ENCODE data around the gene AP4B1.
"Not testable (repeated sequence)": the region's sequence is repeated elsewhere in the genome, so short reads cannot be mapped to it uniquely, and the experiment has no call there.

AP4B1 gene

DNA sequence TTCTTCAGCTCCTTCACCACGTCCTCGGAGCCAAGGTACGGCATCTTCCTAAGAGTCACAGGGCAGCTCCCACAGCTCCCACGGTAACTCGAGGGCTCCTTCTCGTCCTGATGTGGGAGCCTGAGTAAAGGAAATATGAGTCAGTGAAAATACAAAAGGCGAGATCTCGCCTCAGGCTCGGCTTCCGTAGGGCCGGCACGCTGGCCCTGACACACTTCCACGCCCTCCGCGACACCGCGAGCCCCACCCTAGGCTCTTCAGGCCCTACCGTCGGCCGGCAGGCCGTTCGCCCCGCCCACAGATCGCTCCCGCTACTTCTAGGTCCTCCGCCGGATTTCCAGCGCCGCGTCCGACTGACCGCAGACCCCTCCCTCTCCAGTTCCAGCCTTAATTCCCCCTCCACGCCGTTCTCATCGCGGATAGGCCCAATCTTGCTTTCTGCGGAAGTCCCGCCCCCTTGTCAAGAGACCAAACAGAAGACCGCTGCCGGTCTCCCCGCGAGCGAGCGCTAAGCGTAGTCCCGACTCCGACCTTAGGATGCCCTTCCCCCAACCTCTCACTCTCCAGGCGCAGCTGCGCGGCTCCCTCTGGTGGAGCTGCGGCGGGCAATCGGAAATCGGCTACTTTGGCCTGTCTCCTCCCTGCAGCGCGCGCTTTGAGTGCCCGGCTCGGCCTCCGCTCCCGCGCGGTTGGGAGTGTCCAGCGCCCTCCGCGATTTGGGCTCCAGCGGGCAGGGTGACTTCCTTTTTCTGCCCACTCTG lies at the start of gene AP4B1, which contains the start of gene DCLRE1B:
TSS of gene AP4B1 (minus strand) at position 126 of the 761 bp plus-strand sequence. CDS start at position 44, 82 bp downstream.
TSS of gene DCLRE1B (plus strand) at position 653 of the 761 bp plus-strand sequence. CDS start 261 bp downstream, outside the sequence.
- peak; percentile 99 for DNase-seq

DNA sequence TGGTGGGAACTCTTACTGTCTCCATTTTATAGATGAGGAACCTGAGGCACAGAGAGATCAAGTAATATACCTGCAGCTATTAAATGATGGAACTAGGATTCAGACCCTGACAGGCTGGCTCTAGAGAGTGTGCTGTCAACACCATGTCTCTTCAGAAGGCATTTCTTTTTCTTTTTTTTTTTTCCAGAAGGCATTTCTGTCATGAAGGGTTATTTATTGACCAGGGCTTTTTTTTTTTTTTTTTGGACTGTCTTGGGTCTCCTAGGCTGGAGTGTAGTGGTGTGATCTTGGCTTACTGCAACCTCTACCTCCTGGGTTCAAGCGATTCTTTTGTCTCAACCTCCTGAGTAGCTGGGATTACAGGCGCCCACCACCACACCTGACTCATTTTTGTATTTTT lies 47.1 kb upstream of the AP4B1 start:
- no peak for DNase-seq

DNA sequence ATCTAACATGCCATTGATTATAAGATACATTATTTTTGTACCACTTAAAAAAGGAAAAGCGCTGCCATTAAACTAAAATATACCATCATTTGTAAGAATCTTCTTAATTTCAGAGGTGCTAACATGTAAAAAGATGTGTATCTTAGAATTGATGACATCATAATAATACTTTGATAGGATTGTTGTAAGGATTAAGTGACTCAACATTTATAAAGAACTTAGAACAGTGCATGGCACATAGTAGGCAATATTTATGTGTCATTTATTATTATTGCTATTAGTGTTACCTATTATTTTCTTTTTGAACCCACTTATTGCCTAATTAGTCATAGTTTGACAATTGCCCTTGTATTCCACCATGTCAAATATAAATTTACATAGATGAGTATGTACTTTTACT lies 46.3 kb upstream of the AP4B1 start:
- DNase-seq = no peak

DNA sequence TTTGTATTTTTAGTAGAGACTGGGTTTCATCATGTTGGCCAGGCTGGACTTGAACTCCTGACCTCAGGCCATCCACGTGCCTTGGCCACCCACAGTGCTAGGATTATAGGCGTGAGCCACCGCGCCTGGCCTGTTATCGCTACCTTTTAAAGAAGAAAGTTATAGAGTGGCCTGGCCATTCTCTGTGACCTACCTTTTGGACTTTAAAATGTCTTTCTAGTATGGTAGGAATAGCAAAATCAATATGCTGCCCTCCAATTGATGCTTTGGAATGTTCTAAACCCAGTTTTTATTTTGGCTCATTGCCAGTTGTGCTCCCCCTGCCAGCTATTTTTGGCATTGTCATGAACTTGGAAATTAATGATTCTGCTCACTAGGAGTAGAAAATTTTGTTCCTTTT lies 44.4 kb upstream of the AP4B1 start:
- no peak for DNase-seq

DNA sequence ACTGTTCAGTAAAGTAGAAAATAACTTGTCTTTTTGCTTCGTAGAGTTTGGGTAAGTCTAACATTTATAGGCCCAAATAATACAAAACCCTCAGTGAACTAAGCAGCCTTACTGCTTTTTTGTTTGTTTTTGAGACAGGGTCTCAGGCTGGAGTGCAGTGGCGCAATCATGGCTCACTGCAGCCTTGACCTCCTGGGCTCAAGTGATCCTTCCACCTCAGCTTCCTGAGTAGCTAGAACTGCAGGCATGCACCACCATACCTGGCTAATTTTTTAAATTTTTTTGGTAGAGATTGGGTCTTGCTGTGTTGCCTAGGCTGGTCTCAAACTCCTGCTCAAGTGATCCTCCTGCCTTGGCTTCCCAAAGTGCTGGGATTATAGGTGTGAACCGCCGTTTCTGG lies 43.6 kb upstream of the AP4B1 start:
- DNase-seq = not testable (repeated sequence)

DNA sequence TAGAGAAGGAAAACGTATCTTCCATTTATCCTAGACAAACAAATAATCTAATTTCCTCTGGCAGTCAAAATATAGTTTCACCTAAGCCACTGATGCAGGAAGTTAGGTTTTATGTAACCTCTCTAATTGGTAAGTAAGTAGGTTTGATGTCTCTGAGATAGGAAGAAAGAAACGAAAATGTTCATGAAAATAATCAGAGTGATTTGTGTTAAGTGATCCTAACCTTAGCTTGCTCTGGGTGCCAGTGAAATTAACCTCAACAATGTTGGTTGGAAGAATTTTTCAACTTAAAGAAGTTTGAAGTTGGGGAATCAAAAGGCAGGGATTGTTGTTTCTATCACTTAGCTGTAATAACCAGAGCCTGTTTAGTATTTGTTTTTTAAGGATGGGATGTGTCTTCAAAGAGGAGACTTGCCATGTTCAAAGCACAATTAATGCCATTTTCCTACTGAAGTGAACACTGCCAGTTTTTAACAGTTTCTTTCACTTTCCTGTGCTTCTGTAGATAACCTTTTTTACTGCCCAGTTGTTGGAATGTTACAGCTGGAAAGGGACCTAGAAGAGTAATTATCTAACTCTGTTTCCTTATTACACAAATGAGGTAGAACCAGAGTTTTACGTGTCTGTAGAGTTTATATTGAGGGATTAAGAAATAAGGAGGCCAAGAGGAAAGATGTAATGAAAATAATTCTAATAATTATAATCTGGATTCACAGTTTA lies 42.9 kb upstream of the AP4B1 start:
- DNase-seq = no peak

DNA sequence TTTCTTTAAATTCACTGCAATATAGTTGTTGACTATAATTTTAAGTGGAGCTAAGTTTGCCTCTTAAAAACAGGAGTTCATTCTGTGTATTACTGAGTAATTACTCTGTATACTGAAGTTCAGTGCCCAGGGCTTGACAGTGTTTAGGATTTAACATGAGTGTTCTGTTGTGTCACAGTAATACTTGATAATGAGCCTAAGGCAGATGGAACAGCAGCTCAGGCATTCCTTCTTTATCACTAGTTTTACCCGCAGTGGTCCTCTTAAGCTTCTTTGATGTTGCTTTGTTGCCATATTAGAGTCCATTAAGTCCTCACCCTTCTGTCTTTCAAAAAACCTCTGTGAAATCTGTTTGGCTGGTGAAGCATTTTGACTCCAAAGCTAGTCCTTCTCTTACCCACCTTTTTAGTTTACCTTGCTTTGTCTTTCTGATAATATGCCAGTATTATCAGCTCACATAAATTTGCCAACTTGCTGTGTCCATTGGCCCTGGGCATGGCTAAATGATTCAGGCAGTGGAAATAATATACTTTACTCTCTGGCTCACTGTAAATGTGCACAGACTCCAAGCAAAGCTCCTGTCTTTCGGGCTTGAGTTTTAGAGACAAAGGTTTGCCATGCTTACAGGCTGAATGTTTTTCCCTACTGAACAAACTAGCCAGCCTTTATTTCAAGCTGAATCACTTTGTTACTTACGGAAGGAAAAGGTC lies 42.2 kb upstream of the AP4B1 start:
- no peak for DNase-seq

DNA sequence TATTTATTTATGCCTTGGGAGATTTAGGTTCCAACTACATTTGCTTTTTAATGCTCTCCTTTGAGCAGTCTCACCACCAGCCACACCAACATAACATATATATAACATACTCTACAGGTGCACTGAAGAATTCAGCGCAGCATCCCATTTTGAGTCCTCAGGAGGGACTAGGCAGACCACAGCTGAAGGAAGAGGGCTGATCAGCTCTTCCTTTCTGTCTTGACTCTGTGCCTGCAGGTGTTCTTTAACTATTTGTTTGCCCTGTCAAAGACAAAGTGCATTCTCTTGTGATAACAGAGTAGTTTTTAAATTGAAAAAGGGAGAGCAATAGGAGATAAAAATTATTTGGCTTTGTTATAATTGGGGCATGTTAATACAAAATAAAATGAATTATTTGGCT lies 41.5 kb upstream of the AP4B1 start:
- no peak for DNase-seq

DNA sequence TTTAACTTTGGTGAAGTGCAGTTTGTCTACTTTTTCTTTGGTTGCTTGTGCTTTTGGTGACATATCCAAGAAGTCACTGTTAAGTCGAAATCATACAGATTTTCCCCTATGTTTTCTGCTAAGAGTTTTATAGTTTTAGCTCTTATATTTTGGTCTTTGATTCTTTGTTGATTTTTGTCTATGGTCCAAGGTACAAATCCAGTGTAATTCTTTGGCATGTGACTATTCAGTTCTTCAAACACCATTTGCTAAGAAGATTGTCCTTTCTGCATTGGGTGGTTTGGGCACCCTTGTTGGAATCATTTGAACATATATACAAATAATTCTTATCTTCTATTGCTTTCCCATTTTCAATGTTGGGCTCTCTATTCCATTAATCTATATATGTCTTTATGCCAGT lies 40.7 kb upstream of the AP4B1 start:
- no peak for DNase-seq

DNA sequence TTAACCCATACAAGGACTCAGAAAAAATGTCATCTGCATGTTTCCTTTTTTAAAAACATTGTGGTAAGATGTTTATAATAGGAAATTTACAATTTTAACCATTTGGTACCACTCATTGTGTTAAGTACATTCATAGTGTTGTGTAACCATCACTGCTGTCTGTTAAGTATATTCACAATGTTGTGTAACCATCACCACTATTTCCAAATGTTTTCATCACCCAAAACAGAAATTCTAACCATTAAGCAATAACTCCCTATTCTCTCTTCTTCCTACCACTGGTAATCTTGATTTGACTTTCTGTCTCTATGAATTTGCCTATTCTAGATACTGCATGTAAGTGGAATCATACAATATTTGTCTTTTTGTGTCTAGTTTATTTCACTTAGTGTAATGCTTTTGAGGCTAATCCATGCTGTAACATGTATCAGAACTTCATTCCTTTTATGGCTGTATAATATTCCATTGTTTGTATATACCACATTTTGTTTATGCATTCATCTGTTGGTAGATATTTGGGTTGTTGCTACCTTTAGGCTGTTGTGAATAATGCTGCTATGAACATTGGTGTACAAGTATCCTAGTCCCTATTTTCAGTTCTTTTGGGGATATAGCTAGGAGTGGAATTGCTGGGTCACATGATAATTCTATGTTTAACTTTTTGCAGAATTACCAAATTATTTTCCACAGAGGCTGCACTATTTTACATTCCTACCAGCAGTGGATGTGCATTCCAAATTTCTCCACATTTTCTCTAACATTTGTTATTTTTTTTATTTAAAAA lies 38.6 kb upstream of the AP4B1 start:
- no peak for DNase-seq

DNA sequence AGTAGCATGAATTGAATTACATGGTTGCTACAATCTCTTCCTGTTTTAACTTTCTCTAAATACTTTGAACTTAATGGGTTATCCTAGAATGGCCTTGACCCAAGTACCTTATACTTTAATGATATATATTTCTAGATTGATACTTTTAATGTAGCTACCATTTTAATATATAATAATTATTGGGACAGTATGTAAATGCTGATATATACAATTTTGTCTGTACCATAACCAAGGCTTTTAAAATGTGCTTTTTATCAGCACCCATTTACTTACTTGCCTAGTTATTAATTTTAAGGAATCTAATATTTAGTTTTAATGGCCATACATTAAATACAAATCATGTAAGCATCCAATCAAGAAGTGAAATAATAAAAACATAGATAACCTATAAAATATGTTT lies 37.9 kb upstream of the AP4B1 start:
- no peak for DNase-seq

DNA sequence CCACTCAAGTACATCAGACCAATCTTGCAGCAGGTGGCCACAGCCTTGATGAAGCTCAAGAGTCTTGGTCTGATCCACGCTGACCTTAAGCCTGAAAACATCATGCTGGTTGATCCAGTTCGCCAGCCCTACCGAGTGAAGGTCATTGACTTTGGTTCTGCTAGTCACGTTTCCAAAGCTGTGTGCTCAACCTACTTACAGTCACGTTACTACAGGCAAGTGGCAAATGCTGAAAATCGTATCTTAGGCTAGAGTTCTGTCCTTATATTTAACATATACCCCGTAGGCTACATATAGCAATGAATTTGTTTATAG lies 36.6 kb upstream of the AP4B1 start:
- DNase-seq = no peak

DNA sequence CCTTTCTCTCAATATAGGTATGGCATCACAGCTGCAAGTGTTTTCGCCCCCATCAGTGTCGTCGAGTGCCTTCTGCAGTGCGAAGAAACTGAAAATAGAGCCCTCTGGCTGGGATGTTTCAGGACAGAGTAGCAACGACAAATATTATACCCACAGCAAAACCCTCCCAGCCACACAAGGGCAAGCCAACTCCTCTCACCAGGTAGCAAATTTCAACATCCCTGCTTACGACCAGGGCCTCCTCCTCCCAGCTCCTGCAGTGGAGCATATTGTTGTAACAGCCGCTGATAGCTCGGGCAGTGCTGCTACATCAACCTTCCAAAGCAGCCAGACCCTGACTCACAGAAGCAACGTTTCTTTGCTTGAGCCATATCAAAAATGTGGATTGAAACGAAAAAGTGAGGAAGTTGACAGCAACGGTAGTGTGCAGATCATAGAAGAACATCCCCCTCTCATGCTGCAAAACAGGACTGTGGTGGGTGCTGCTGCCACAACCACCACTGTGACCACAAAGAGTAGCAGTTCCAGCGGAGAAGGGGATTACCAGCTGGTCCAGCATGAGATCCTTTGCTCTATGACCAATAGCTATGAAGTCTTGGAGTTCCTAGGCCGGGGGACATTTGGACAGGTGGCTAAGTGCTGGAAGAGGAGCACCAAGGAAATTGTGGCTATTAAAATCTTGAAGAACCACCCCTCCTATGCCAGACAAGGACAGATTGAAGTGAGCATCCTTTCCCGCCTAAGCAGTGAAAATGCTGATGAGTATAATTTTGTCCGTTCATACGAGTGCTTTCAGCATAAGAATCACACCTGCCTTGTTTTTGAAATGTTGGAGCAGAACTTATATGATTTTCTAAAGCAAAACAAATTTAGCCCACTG lies 36.0 kb upstream of the AP4B1 start:
- no peak for DNase-seq

DNA sequence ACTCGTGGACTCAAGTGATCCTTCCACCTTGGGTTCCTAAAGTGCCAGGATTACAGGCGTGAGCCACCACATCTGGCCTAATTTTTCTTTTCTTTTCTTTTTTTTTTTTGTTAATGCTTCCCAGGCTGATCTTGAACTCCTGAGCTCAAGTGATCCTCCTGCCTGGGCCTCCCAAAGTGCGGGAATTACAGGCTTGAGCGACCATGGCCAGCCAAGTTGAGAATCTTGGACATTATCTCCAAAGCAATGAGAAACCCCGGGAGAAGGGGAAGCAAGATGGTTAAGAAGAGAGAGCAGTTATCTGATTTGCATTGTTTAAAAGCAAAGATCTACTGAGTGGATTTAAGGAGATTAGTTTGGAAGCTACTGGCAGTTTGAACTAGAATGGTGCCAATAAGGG lies 33.6 kb upstream of the AP4B1 start:
- no peak for DNase-seq

DNA sequence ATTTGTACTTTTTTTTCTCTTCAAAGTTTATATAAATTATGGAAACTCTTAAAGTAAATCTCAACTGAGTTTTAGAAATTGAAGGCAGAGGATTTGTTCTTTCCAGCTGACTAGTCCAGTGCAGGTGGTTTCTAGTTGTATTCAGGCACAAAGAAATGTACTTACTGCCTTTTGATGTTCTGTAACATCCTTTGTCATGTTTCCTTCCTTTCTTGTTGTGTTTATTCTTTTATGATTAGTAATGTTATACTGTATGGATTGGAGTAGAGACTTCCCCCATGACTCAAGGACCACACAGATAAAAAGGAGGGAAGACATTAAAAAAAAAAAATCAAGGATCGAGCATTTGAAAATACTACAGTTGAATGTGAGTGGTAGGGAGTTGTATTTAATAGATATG lies 32.5 kb upstream of the AP4B1 start:
- DNase-seq = no peak

DNA sequence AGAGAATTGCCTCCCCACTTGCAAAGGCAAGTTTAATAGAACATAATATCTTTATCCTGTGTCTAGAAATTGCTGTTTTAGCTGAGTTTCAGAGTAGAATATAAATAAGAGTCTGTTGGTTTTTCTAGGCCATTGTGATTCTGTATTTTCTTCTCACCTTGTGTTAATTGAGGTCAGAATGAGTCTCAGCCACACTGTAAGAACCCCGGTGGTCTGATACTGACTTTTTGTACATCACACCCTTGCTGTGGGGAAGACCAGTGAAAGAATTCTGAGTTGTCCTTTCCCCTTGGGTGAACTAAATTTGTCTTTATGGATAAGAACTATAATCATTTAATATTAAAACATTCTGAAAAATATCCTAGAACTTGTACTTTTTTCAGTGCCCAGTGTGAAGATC lies 31.4 kb upstream of the AP4B1 start:
- no peak for DNase-seq

DNA sequence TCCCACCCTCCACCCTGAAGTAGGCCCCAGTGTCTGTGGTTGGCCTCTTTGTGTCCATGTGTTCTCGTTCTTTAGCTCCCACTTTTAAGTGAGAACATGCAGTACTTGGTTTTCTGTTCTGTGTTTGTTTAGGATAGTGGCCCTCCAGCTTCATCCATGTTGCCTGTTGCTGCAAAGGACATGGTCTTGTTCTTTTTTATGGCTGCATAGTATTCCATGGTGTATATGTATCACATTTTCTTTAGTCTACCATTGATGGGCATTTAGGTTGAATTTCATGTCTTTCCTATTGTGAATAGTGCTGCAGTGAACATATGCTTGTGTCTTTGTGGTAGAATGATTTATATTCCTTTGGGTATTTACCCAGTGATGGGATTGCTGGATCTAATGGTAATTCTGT lies 30.6 kb upstream of the AP4B1 start:
- no peak for DNase-seq

DNA sequence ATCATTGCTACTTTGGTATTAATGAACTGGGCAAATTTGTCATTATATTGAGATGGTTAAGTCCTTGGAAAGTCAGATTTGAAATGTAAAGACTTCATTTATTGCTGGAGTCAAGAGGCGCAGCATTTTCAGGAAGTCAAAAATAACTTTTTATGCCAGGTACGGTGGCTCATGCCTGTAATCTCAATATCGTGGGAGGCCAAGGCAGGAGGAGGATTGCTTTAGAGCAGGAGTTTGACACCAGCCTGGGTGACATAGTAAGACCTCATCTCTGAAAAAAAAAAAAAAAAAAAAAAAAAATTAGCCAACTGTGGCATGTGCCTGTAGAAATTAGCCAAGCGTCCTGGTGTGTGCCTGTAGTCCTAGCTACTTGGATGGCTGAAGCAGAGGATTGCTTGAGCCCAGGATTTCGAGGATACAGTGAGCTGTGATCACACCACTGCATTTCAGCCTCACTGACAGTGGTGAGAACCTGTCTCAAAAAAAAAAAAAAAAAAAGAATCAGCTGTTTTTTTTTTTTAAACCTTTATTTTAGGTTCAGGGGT lies 30.0 kb upstream of the AP4B1 start:
- DNase-seq = no peak

DNA sequence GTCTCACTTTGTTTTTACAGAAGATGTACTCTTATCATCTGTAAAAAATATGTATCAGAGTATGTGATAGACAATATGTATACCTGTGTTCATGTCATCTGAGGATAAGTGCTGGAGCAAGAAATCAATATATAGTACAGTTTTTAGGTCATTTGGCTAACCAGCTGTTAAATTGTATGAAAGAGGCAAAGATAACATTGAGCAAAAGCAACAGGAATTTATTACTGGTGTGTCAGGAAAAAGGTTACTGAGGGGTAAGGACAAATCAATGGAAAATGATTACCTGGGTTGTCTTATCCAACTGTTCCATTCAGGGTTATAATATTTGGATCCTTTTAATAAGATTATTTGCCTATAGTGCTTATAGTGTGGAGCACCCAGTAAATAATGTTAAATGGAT lies 29.4 kb upstream of the AP4B1 start:
- DNase-seq = no peak

DNA sequence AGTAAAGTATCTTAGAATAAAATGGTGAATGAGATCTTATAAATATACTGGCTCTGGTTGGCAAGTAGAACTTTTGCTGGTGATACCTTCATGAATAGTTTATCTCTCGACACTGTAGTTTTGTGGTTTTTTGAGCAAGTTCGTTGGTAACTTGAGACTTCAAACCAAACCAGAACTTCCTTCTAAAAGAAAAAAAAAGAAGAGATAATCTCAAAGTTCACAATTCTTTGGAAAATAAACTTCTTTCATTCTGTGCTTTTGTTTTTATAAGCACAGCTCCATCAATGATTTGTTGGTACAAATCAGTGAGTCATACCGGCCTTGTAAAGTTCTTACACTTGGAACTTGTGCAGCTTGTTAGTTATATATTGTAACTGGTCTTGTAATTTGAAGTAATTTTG lies 26.9 kb upstream of the AP4B1 start:
- no peak for DNase-seq

DNA sequence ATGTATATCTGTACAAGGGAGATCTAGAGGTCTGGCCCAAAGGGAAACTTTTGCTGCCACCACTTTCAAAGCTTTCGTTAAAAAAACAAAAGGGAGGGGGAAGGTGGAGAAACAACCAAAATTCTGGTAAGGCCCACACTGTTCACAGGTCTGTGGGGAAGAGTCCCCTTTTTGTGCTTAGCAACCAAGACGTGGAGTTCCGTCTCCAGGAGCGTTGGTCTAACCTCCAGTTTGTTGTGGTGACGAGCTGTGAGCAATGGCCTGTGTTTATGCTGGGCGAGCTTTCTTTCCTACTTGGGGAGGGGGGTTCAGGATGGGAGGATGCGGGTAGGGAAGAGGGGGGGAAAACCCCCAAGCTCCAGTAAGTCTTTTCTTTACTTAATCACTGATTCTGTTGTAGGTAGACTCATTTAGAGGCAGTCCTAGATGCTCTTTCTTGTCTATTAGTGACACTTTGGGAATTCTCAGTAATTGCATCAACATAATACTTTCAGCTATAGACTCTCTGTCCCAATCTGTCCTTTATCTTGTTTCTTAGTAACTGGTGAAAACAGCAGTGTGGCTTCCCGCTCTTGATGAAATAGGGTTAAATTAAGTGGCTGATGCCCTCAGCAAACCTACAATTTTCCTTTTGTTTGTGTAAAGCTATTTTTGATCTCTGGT lies 26.0 kb upstream of the AP4B1 start:
- DNase-seq = no peak

All from NCI-H2171 (cell line).